Activated CD4-positive, alpha-beta T cell treated with anti-CD3 and anti-CD28 coated beads, Interleukin-2, amount 50 U/mL, for 16 hours (primary cell): Measurements from ENCODE around the gene CDKL1.
"Not testable (repeated sequence)": the region's sequence is repeated elsewhere in the genome, so short reads cannot be mapped to it uniquely, and the experiment has no call there.

Experiments used
- DNase-seq: peaks from one replicate; pipeline ENCODE4 v3.0.0-alpha.2; 2020

Gene CDKL1

GRCh38 chr14:50320283-50320682 is 76.4 kb downstream of the CDKL1 start:
- peak; percentile 45 for DNase-seq

- DNase-seq: no peak
Observed at GRCh38 chr14:50319721-50320120, 77.0 kb downstream of the CDKL1 start.

GRCh38 chr14:50319293-50319692 is 77.4 kb downstream of the CDKL1 start:
- no peak for DNase-seq

- DNase-seq: peak; percentile 23
Observed at GRCh38 chr14:50318031-50318626, 78.6 kb downstream of the CDKL1 start.

- DNase-seq: not testable (repeated sequence)
Observed at GRCh38 chr14:50314098-50314497, 82.6 kb downstream of the CDKL1 start.

GRCh38 chr14:50312734-50313054 is 84.0 kb downstream of the CDKL1 start:
- DNase-seq: no peak

GRCh38 chr14:50311972-50312733 is 84.5 kb downstream of the CDKL1 start, which contains the start of the genes DMAC2L and L2HGDH:
Gene DMAC2L, plus strand, starts transcription at chr14:50312324. Its CDS starts 9,164 bp downstream, at chr14:50321488.
Gene L2HGDH, minus strand, starts transcription at chr14:50312229. Its CDS starts 79 bp downstream, at chr14:50312150.
- DNase-seq: peak; percentile 94

GRCh38 chr14:50311337-50311971 is 85.2 kb downstream of the CDKL1 start:
- no peak for DNase-seq

GRCh38 chr14:50310445-50310844 is 86.2 kb downstream of the CDKL1 start:
- no peak for DNase-seq

GRCh38 chr14:50308363-50308915 is 88.2 kb downstream of the CDKL1 start:
- DNase-seq: no peak

GRCh38 chr14:50303744-50304471 is 92.8 kb downstream of the CDKL1 start:
- no peak for DNase-seq

- DNase-seq: no peak
Observed at GRCh38 chr14:50301914-50302313, 94.8 kb downstream of the CDKL1 start.

- DNase-seq: no peak
Observed at GRCh38 chr14:50299585-50299984, 97.1 kb downstream of the CDKL1 start.

GRCh38 chr14:50290306-50290705 is 106.4 kb downstream of the CDKL1 start:
- no peak for DNase-seq

GRCh38 chr14:50288146-50288545 is 108.5 kb downstream of the CDKL1 start:
- DNase-seq: no peak

GRCh38 chr14:50285861-50286260 is 110.8 kb downstream of the CDKL1 start:
- no peak for DNase-seq
